MM.1S (cell line): Measurements from ENCODE around the gene HOXB3.
A peak's percentile ranks its signal among the peaks of the same experiment; 100 is the strongest.

Experiments
- DNase-seq: peaks from one replicate; pipeline ENCODE4 v3.0.0-alpha.2; 2015
- H2AFZ ChIP-seq: fragments of 300-600 bp; sonication (generic); 2 replicates; pipeline ENCODE4 v1.6.0; 2016; ENCODE audit warnings: antibody characterized with exemption, low read length
- H3F3A ChIP-seq: fragments of 300-600 bp; sonication (generic); 2 replicates; pipeline ENCODE4 v1.6.1; 2016; ENCODE audit warnings: mild to moderate bottlenecking, antibody characterized with exemption, low read length, moderate library complexity, mixed read lengths; ENCODE audit not compliant: insufficient read depth
- H3K27ac ChIP-seq: fragments of 300-600 bp; sonication (generic); 2 replicates; pipeline ENCODE4 v1.5.1; 2016; ENCODE audit warnings: mild to moderate bottlenecking, low read length
- H3K27me3 ChIP-seq: fragments of 300-600 bp; sonication (generic); replicated peaks from 2 replicates; pipeline ENCODE4 v1.6.0; 2016; ENCODE audit warnings: low read length; ENCODE audit not compliant: insufficient read depth
- H3K36me3 ChIP-seq: fragments of 300-600 bp; sonication (generic); replicated peaks from 2 replicates; pipeline ENCODE4 v1.6.1; 2016; ENCODE audit warnings: mild to moderate bottlenecking, low read length, mixed read lengths; ENCODE audit not compliant: insufficient read depth
- H3K4me1 ChIP-seq: fragments of 300-600 bp; sonication (generic); 2 replicates; pipeline ENCODE4 v1.6.1; 2016; ENCODE audit warnings: low read length, mixed read lengths
- H3K4me2 ChIP-seq: fragments of 300-600 bp; sonication (generic); 2 replicates; pipeline ENCODE4 v1.6.0; 2016; ENCODE audit warnings: low read depth, low read length
- H3K4me3 ChIP-seq: fragments of 300-600 bp; sonication (generic); 2 replicates; pipeline ENCODE4 v1.5.1; 2016; ENCODE audit warnings: low read length, mixed read lengths
- H3K79me2 ChIP-seq: fragments of 300-600 bp; sonication (generic); 2 replicates; pipeline ENCODE4 v1.6.1; 2016; ENCODE audit warnings: mixed run types, low read length, mixed read lengths
- H3K9ac ChIP-seq: fragments of 300-600 bp; sonication (generic); 2 replicates; pipeline ENCODE4 v1.6.1; 2016; ENCODE audit warnings: low read length, mixed read lengths
- H3K9me2 ChIP-seq: fragments of 300-600 bp; sonication (generic); replicated peaks from 2 replicates; pipeline ENCODE4 v1.6.1; 2016; ENCODE audit warnings: mild to moderate bottlenecking, low read length, mixed read lengths; ENCODE audit not compliant: insufficient read depth
- H3K9me3 ChIP-seq: fragments of 300-600 bp; sonication (generic); replicated peaks from 2 replicates; pipeline ENCODE4 v1.6.1; 2016; ENCODE audit warnings: mild to moderate bottlenecking, low read length, mixed read lengths; ENCODE audit not compliant: insufficient read depth
- H4K20me1 ChIP-seq: fragments of 300-600 bp; sonication (generic); 2 replicates; pipeline ENCODE4 v1.6.1; 2016; ENCODE audit warnings: mild to moderate bottlenecking, low read length, moderate library complexity, mixed read lengths; ENCODE audit not compliant: insufficient read depth
- EZH2 ChIP-seq: fragments of 300-600 bp; sonication (generic); optimal IDR thresholded peaks from 2 replicates; pipeline ENCODE3; 2017; ENCODE audit warnings: low read depth, mild to moderate bottlenecking, antibody characterized with exemption, low read length, mixed read lengths
- EZH2phosphoT487 ChIP-seq: fragments of 300-600 bp; sonication (generic); IDR thresholded peaks from 2 replicates; pipeline ENCODE4 v1.6.1; 2018; ENCODE audit warnings: antibody characterized with exemption, low read length
- TF ChIP-seq, protein P1 (sequence below): fragments of 300-600 bp; sonication (generic); IDR thresholded peaks from 2 replicates; pipeline ENCODE4 v1.5.1; 2016; ENCODE audit warnings: antibody characterized with exemption, low read length, mixed read lengths

The HOXB3 gene

DNA sequence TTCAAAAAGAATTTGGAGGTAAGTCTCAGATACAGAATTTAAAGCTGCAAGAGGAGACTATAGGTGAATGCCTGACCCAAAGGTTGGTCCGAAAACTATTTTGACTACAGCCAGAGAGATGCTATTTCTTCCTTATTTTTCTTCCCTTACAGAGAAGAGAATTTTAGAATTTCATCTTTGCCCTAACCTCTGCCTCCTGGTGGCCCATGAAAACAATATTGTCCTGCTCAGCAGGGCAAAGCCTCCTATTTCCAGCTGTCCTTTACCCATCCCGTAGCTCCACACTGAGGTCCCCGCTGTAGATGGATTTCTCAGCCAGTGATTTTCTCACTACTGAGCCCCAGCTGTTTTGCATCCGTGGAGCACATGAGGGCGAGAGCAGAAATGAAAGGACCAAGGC is 83.8 kb downstream of the HOXB3 start:
- Histone ChIP-seq H3K27ac (peak overlapping the region; percentile 92), H3K9me3 (no peaks in the 10 kb centered on the region), H3K79me2 (no peaks in the 10 kb centered on the region), H3K9me2 (no peaks in the 10 kb centered on the region), H2AFZ (0 out of 2 replicates have a peak overlapping the region, but pooled peaks have one; percentile 4), H3K36me3 (no peaks in the 10 kb centered on the region), H3K9ac (peak overlapping the region; percentile 50), H3F3A (peaks cover 28% of the 10 kb centered on the region), H4K20me1 (no peaks in the 10 kb centered on the region), H3K27me3 (no peaks in the 10 kb centered on the region), H3K4me3 (no peak overlapping the region), H3K4me2 (peak overlapping the region; percentile 59), H3K4me1 (peaks cover 48% of the 10 kb centered on the region)
- DNase-seq = no peak
- TF ChIP-seq EZH2 = no peak
- TF ChIP-seq, protein P1, sequence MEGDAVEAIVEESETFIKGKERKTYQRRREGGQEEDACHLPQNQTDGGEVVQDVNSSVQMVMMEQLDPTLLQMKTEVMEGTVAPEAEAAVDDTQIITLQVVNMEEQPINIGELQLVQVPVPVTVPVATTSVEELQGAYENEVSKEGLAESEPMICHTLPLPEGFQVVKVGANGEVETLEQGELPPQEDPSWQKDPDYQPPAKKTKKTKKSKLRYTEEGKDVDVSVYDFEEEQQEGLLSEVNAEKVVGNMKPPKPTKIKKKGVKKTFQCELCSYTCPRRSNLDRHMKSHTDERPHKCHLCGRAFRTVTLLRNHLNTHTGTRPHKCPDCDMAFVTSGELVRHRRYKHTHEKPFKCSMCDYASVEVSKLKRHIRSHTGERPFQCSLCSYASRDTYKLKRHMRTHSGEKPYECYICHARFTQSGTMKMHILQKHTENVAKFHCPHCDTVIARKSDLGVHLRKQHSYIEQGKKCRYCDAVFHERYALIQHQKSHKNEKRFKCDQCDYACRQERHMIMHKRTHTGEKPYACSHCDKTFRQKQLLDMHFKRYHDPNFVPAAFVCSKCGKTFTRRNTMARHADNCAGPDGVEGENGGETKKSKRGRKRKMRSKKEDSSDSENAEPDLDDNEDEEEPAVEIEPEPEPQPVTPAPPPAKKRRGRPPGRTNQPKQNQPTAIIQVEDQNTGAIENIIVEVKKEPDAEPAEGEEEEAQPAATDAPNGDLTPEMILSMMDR = peak; percentile 35

DNA sequence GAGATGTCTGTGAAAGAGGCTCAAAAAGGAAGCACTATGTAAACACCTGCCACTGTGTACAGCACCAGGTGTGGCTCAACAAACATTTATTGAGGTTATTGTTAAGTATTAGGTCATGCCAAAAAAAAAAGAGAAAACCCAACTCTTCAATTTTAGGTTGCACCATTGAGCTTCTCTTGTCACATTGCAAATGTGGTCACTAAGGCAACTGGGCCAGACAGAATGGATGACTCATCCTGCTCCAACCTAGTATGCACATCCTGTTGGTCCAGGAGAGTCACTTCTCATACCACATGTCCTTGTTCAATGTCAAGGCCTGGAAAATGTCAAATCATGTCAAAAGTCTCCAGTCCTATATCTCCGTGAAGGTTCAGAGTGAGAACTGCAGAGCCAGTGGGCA is 84.3 kb downstream of the HOXB3 start:
- DNase-seq = peak; percentile 92
- Histone ChIP-seq H3K9me2 (no peaks in the 10 kb centered on the region), H4K20me1 (no peaks in the 10 kb centered on the region), H3K4me3 (no peak overlapping the region), H3F3A (peaks cover 23% of the 10 kb centered on the region), H3K27me3 (no peaks in the 10 kb centered on the region), H3K9ac (peak overlapping the region; percentile 66), H3K79me2 (no peaks in the 10 kb centered on the region), H3K27ac (peak overlapping the region; percentile 92), H3K9me3 (no peaks in the 10 kb centered on the region), H3K4me2 (peak overlapping the region; percentile 59; the same call in 1 of the 2 replicates), H3K4me1 (peaks cover 46% of the 10 kb centered on the region), H2AFZ (0 out of 2 replicates have a peak overlapping the region, but pooled peaks have one; percentile 4), H3K36me3 (no peaks in the 10 kb centered on the region)
- TF ChIP-seq EZH2phosphoT487 (no peak), EZH2 (no peak)
- TF ChIP-seq, protein P1 = no peak

DNA sequence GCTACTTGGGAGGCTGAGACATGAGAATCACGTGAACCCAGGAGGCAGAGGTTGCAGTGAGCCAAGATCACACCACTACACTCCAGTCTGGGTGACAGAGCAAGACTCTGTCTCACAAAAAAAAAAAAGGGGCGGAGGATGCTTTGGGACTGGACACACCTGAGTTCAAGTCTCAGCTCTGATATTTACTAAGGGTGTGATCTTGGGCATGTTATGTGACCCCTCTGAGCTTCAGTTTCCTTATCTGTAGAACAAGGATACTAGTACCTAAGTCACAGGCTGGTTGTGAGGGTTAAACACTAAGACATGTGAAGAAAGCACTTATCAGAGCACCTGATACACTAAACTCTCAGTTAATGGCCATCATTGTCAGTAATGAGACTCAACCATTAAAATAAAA is 85.1 kb downstream of the HOXB3 start:
- H3K27ac ChIP-seq = peak overlapping the region; percentile 92
- H3K9ac ChIP-seq = peak overlapping the region; percentile 66
- TF ChIP-seq EZH2 (no peak), EZH2phosphoT487 (no peak)
- TF ChIP-seq, protein P1 = no peak
- H3K27me3 ChIP-seq = no peaks in the 10 kb centered on the region
- H3K4me3 ChIP-seq = no peak overlapping the region
- no peaks in the 10 kb centered on the region for H3K9me3 ChIP-seq
- H2AFZ ChIP-seq = no peak overlapping the region
- no peaks in the 10 kb centered on the region for H4K20me1 ChIP-seq
- DNase-seq = no peak
- H3K4me1 ChIP-seq = peaks cover 40% of the 10 kb centered on the region
- H3K4me2 ChIP-seq = peak overlapping the region; percentile 59; the same call in 1 of the 2 replicates
- no peaks in the 10 kb centered on the region for H3K79me2 ChIP-seq
- no peaks in the 10 kb centered on the region for H3K9me2 ChIP-seq
- H3F3A ChIP-seq = peaks cover 19% of the 10 kb centered on the region
- H3K36me3 ChIP-seq = no peaks in the 10 kb centered on the region
